PC-3 (cell line): ENCODE measurements around the gene POLR2J. TPM values are rescaled to one million over a fixed set of nuclear protein-coding genes. Genes with fewer than 3 reads are reported as not detected.

ENCODE experiments used
- ATAC-seq: fragments of 200-7000 bp; cut with Tn5 transposase; 2 replicates; pipeline ENCODE4 v1.9.1; 2020; ENCODE audit warnings: mild to moderate bottlenecking, moderate library complexity
- BruUV-seq: library from RNA; stranded (reverse); fragments of 400-500 nt; replicated peaks from 2 replicates; lab custom pipeline; 2021; lab: Mats Ljungman, UMichigan
- CTCF ChIA-PET: fragments of 300-600 bp; sonication (Branson Sonifier 250); formaldehyde crosslinking; loops from one replicate; lab custom pipeline; 2022; ENCODE audit warnings: antibody characterized with exemption; lab: Charles Lee
- POLR2A ChIA-PET: fragments of 300-600 bp; sonication (Branson Sonifier 250); formaldehyde crosslinking; loops from one replicate; lab custom pipeline; 2022; ENCODE audit warnings: antibody characterized with exemption; ENCODE audit not compliant: unreplicated experiment; lab: Charles Lee
- DNase-seq: peaks from one replicate; pipeline ENCODE4 v3.0.0-alpha.2; 2015
- H2AFZ ChIP-seq: fragments of 300-600 bp; sonication (generic); 2 replicates; pipeline ENCODE4 v1.6.0; 2016; ENCODE audit warnings: antibody characterized with exemption, low read length
- H3F3A ChIP-seq: fragments of 300-600 bp; sonication (generic); one replicate; pipeline ENCODE4 v1.6.0; 2017; ENCODE audit warnings: antibody characterized with exemption, low read length, control low read depth, mild to moderate bottlenecking; ENCODE audit not compliant: unreplicated experiment
- H3K27ac ChIP-seq: fragments of 300-600 bp; sonication (generic); 2 replicates; pipeline ENCODE4 v1.5.1; 2016; ENCODE audit warnings: mild to moderate bottlenecking, low read length
- H3K27me3 ChIP-seq: fragments of 300-600 bp; sonication (generic); 2 replicates; pipeline ENCODE4 v1.6.1; 2016; ENCODE audit warnings: low read length, mixed read lengths
- H3K36me3 ChIP-seq: fragments of 300-600 bp; sonication (generic); 2 replicates; pipeline ENCODE4 v1.6.1; 2016; ENCODE audit warnings: low read depth, mixed run types, low read length, mixed read lengths
- H3K4me1 ChIP-seq: fragments of 300-600 bp; sonication (generic); 2 replicates; pipeline ENCODE4 v1.5.1; 2016; ENCODE audit warnings: low read length; ENCODE audit not compliant: insufficient read depth
- H3K4me2 ChIP-seq: fragments of 300-600 bp; sonication (generic); 2 replicates; pipeline ENCODE4 v1.6.0; 2016; ENCODE audit warnings: low read length
- H3K4me3 ChIP-seq: fragments of 300-600 bp; sonication (generic); 2 replicates; pipeline ENCODE4 v1.5.1; 2016; ENCODE audit warnings: mild to moderate bottlenecking, low read length, mixed read lengths
- H3K79me2 ChIP-seq: fragments of 300-600 bp; sonication (generic); 2 replicates; pipeline ENCODE4 v1.6.1; 2017; ENCODE audit warnings: low read length, mixed read lengths
- H3K9ac ChIP-seq: fragments of 300-600 bp; sonication (generic); 2 replicates; pipeline ENCODE4 v1.6.0; 2016; ENCODE audit warnings: mild to moderate bottlenecking, low read length
- H3K9me2 ChIP-seq: fragments of 300-600 bp; sonication (generic); replicated peaks from 2 replicates; pipeline ENCODE4 v1.6.1; 2016; ENCODE audit warnings: mixed run types, low read length, mixed read lengths
- H3K9me3 ChIP-seq: fragments of 300-600 bp; sonication (generic); 2 replicates; pipeline ENCODE4 v1.6.1; 2016; ENCODE audit warnings: low read length, mixed read lengths
- H4K20me1 ChIP-seq: fragments of 300-600 bp; sonication (generic); 2 replicates; pipeline ENCODE4 v1.6.1; 2016; ENCODE audit warnings: low read length, mixed read lengths
- CTCF ChIP-seq: fragments of 300-600 bp; sonication (generic); conservative IDR thresholded peaks from 2 replicates; pipeline ENCODE4 v1.5.1; 2017; ENCODE audit warnings: antibody characterized with exemption, low read depth, mild to moderate bottlenecking, low read length
- EZH2 ChIP-seq: fragments of 300-600 bp; sonication (generic); IDR thresholded peaks from one replicate; pipeline ENCODE4 v1.6.1; 2017; ENCODE audit warnings: antibody characterized with exemption, mild to moderate bottlenecking, low read length; ENCODE audit not compliant: unreplicated experiment
- EZH2phosphoT487 ChIP-seq: fragments of 300-600 bp; sonication (generic); IDR thresholded peaks from 2 replicates; pipeline ENCODE4 v1.6.1; 2018; ENCODE audit warnings: mild to moderate bottlenecking, antibody characterized with exemption, low read length, borderline replicate concordance
- intact Hi-C: fragments of 100-400 bp; cut with micrococcal nuclease; formaldehyde crosslinking; loops from 2 replicates; pipeline ENCODE4 v1.9.0; 2023
- total RNA-seq: library from RNA; depleted of rRNA; stranded (reverse); fragments of >200 nt; gene quantifications from 2 replicates; pipeline ENCODE4 v1.2.3, GENCODE V29; 2014

POLR2J gene
- total RNA-seq, 1 experiment from 2014 or later, result 101 TPM

- POLR2A ChIA-PET, result no interaction called here
- CTCF ChIA-PET, result no interaction called here
- H3K9me2 ChIP-seq, result no peaks in the 10 kb centered on the region
- H3F3A ChIP-seq, result no peaks in the 10 kb centered on the region
- H3K9ac ChIP-seq, result no peak overlapping the region
- no TSS peak for BruUV-seq
- no peak overlapping the region for H2AFZ ChIP-seq
- no peak overlapping the region for H3K4me2 ChIP-seq
- no peaks in the 10 kb centered on the region for H3K79me2 ChIP-seq
- DNase-seq (no peak), ATAC-seq (no peak)
- TF ChIP-seq EZH2 (no peak), CTCF (no peak), EZH2phosphoT487 (no peak)
- H3K9me3 ChIP-seq, result no peaks in the 10 kb centered on the region
- intact Hi-C loops, result no loop called here
- H3K4me1 ChIP-seq, result peaks cover 5% of the 10 kb centered on the region; the same call in 1 of the 2 replicates
- no peaks in the 10 kb centered on the region for H3K36me3 ChIP-seq
- no peak overlapping the region for H3K27ac ChIP-seq
- H4K20me1 ChIP-seq, result no peaks in the 10 kb centered on the region
- H3K27me3 ChIP-seq, result no peaks in the 10 kb centered on the region
- no peak overlapping the region for H3K4me3 ChIP-seq
Measured at GRCh38 chr7:102446387-102447156, 32.1 kb downstream of the POLR2J start.

- H4K20me1 ChIP-seq, result no peaks in the 10 kb centered on the region
- H3K9me2 ChIP-seq, result no peaks in the 10 kb centered on the region
- TF ChIP-seq EZH2phosphoT487 (no peak), EZH2 (no peak), CTCF (no peak)
- H3K4me2 ChIP-seq, result no peak overlapping the region
- no TSS peak for BruUV-seq
- POLR2A ChIA-PET, result no interaction called here
- CTCF ChIA-PET, result no interaction called here
- DNase-seq, result no peak
- H3K79me2 ChIP-seq, result no peaks in the 10 kb centered on the region
- no peaks in the 10 kb centered on the region for H3K9me3 ChIP-seq
- H3K9ac ChIP-seq, result no peak overlapping the region
- intact Hi-C loops, result no loop called here
- no peaks in the 10 kb centered on the region for H3K36me3 ChIP-seq
- H3K4me3 ChIP-seq, result no peak overlapping the region
- no peak overlapping the region for H3K27ac ChIP-seq
- no peaks in the 10 kb centered on the region for H3F3A ChIP-seq
- no peak overlapping the region for H2AFZ ChIP-seq
- H3K27me3 ChIP-seq, result no peaks in the 10 kb centered on the region
- H3K4me1 ChIP-seq, result peaks cover 6% of the 10 kb centered on the region
- ATAC-seq, result no peak
Measured at GRCh38 chr7:102445674-102446071, 33.0 kb downstream of the POLR2J start.

- Histone ChIP-seq H3K4me1 (peaks cover 12% of the 10 kb centered on the region), H3K9me3 (no peaks in the 10 kb centered on the region), H3F3A (no peaks in the 10 kb centered on the region), H3K79me2 (no peaks in the 10 kb centered on the region), H2AFZ (no peak overlapping the region), H3K4me3 (no peak overlapping the region), H4K20me1 (no peaks in the 10 kb centered on the region), H3K36me3 (no peaks in the 10 kb centered on the region), H3K4me2 (no peak overlapping the region), H3K27me3 (no peaks in the 10 kb centered on the region), H3K9ac (no peak overlapping the region), H3K9me2 (no peaks in the 10 kb centered on the region), H3K27ac (no peak overlapping the region)
- ChIA-PET POLR2A (no interaction called here), CTCF (no interaction called here)
- no TSS peak for BruUV-seq
- no peak for ATAC-seq
- DNase-seq, result no peak
- intact Hi-C loops, result no loop called here
- TF ChIP-seq EZH2 (no peak), CTCF (no peak), EZH2phosphoT487 (no peak)
Measured at GRCh38 chr7:102444961-102445673, 33.6 kb downstream of the POLR2J start.
